Stimulated activated CD8-positive, alpha-beta memory T cell treated with anti-CD3 and anti-CD28 coated beads, Interleukin-2, amount 100 ng/mL, for 48 hours (primary cell): ENCODE data around the gene PXYLP1.
A peak's percentile ranks its signal among the peaks of the same experiment; 100 is the strongest.
"Not testable (repeated sequence)": the region's sequence is repeated elsewhere in the genome, so short reads cannot be mapped to it uniquely, and the experiment has no call there.

Experiments used
- DNase-seq, 2 donors: peaks; one replicate each; pipeline ENCODE4 v3.0.0-alpha.2; 2020; ENCODE audit warnings: low read depth in 2 of 2

PXYLP1 gene

GRCh38 chr3:141231101-141231951, at the start of gene PXYLP1:
Gene PXYLP1, plus strand, starts transcription at chr3:141231825. Its CDS starts 28,351 bp downstream, at chr3:141260176.
- DNase-seq, result peak; percentile 84 to 88

- DNase-seq, result no peak
Observed at GRCh38 chr3:141183606-141184005, 48.0 kb upstream of the PXYLP1 start.

- no peak for DNase-seq
Observed at GRCh38 chr3:141184430-141184829, 47.2 kb upstream of the PXYLP1 start.

GRCh38 chr3:141191097-141191749, 40.4 kb upstream of the PXYLP1 start:
- DNase-seq, result no peak

- peak; percentile 88 to 97 for DNase-seq
Observed at GRCh38 chr3:141192345-141192744, 39.3 kb upstream of the PXYLP1 start.

GRCh38 chr3:141193066-141193830, 38.4 kb upstream of the PXYLP1 start:
- no peak for DNase-seq

- no peak for DNase-seq
Observed at GRCh38 chr3:141201122-141201521, 30.5 kb upstream of the PXYLP1 start.

- no peak for DNase-seq
Observed at GRCh38 chr3:141202682-141203081, 28.9 kb upstream of the PXYLP1 start.

GRCh38 chr3:141203866-141204265, 27.8 kb upstream of the PXYLP1 start:
- DNase-seq, result no peak

- DNase-seq, result no peak
Observed at GRCh38 chr3:141204343-141204742, 27.3 kb upstream of the PXYLP1 start.

- not testable (repeated sequence) for DNase-seq
Observed at GRCh38 chr3:141211306-141211705, 20.3 kb upstream of the PXYLP1 start.

GRCh38 chr3:141212101-141212500, 19.5 kb upstream of the PXYLP1 start:
- DNase-seq, result no peak

GRCh38 chr3:141212555-141212954, 19.1 kb upstream of the PXYLP1 start:
- DNase-seq, result no peak

- DNase-seq, result no peak
Observed at GRCh38 chr3:141216975-141217374, 14.7 kb upstream of the PXYLP1 start.

GRCh38 chr3:141217389-141217788, 14.2 kb upstream of the PXYLP1 start:
- no peak for DNase-seq

GRCh38 chr3:141218162-141218835, 13.3 kb upstream of the PXYLP1 start:
- DNase-seq, result no peak

- no peak for DNase-seq
Observed at GRCh38 chr3:141218926-141219325, 12.7 kb upstream of the PXYLP1 start.

- DNase-seq, result no peak
Observed at GRCh38 chr3:141223673-141224166, 7.9 kb upstream of the PXYLP1 start.

GRCh38 chr3:141225939-141226338, 5.7 kb upstream of the PXYLP1 start:
- no peak for DNase-seq

GRCh38 chr3:141227216-141227615, 4.4 kb upstream of the PXYLP1 start:
- no peak for DNase-seq

- no peak for DNase-seq
Observed at GRCh38 chr3:141227752-141228151, 3.9 kb upstream of the PXYLP1 start.

- no peak for DNase-seq
Observed at GRCh38 chr3:141228395-141228794, 3.2 kb upstream of the PXYLP1 start.
